HepG2 (cell line): ENCODE data around the gene TTC22. TPM values are rescaled to one million over a fixed set of nuclear protein-coding genes. Genes with fewer than 3 reads are reported as not detected.
A peak's percentile ranks its signal among the peaks of the same experiment; 100 is the strongest.

Experiments used
- ATF1 ChIP-seq: IDR thresholded peaks from 2 replicates; pipeline ENCODE4 v1.6.1; 2016; ENCODE audit warnings: mild to moderate bottlenecking, control low read depth
- E2F1 ChIP-seq: sonication (generic); formaldehyde crosslinking; IDR thresholded peaks from 2 replicates; pipeline ENCODE4 v1.5.0; 2020; ENCODE audit warnings: missing genetic modification reagents
- HIC2 ChIP-seq: sonication (generic); formaldehyde crosslinking; IDR thresholded peaks from 2 replicates; pipeline ENCODE4 v1.9.0; 2022; ENCODE audit warnings: low read depth, missing genetic modification reagents
- HMGXB4 ChIP-seq, 2 experiments: sonication (generic) in 1 of 2; formaldehyde crosslinking in 1 of 2; IDR thresholded peaks; 2 replicates each; pipeline versions ENCODE4 v1.4.0 to v1.6.1; 2018 to 2020; ENCODE audit warnings: missing genetic modification reagents in 2 of 2, borderline replicate concordance in 1 of 2, low read depth in 1 of 2, mild to moderate bottlenecking in 1 of 2, missing biosample characterization in 1 of 2
- IRF9 ChIP-seq: sonication (generic); formaldehyde crosslinking; IDR thresholded peaks from 2 replicates; pipeline ENCODE4 v1.8.0; 2022; ENCODE audit warnings: missing genetic modification reagents, mild to moderate bottlenecking, borderline replicate concordance
- KDM2A ChIP-seq: sonication (generic); formaldehyde crosslinking; IDR thresholded peaks from 2 replicates; pipeline ENCODE4 v1.4.0; 2020; ENCODE audit warnings: low read depth, missing genetic modification reagents, borderline replicate concordance
- MIER2 ChIP-seq: IDR thresholded peaks from 2 replicates; pipeline ENCODE4 v1.6.1; 2016; ENCODE audit warnings: missing biosample characterization, missing genetic modification reagents
- NFKB2 ChIP-seq: sonication (generic); formaldehyde crosslinking; IDR thresholded peaks from 2 replicates; pipeline ENCODE4 v1.4.0; 2020; ENCODE audit warnings: missing genetic modification reagents, borderline replicate concordance
- REPIN1 ChIP-seq: sonication (generic); formaldehyde crosslinking; IDR thresholded peaks from 2 replicates; pipeline ENCODE4 v1.8.0; 2022; ENCODE audit warnings: missing genetic modification reagents, low read depth, mild to moderate bottlenecking, borderline replicate concordance
- SAP130 ChIP-seq: IDR thresholded peaks from 2 replicates; pipeline ENCODE4 v1.6.1; 2016; ENCODE audit warnings: low read depth
- SP1 ChIP-seq, 2 experiments: fragments of 450-650 bp in 1 of 2; sonication (generic) in 1 of 2; formaldehyde crosslinking in 1 of 2; IDR thresholded peaks; 2 replicates each; pipeline versions ENCODE4 v1.4.0 to v1.6.1; 2016 to 2020; ENCODE audit warnings: missing genetic modification reagents in 1 of 2
- SP2 ChIP-seq: sonication (generic); formaldehyde crosslinking; IDR thresholded peaks from 2 replicates; pipeline ENCODE4 v1.5.1; 2020; ENCODE audit warnings: mild to moderate bottlenecking, missing genetic modification reagents
- SP4 ChIP-seq: sonication (generic); formaldehyde crosslinking; IDR thresholded peaks from 2 replicates; pipeline ENCODE4 v1.8.1; 2023; ENCODE audit warnings: mild to moderate bottlenecking, missing genetic modification reagents
- STAG1 ChIP-seq: sonication (generic); formaldehyde crosslinking; IDR thresholded peaks from 2 replicates; pipeline ENCODE4 v1.4.0; 2020; ENCODE audit warnings: missing genetic modification reagents
- THAP7 ChIP-seq: sonication (generic); formaldehyde crosslinking; IDR thresholded peaks from 2 replicates; pipeline ENCODE4 v1.8.1; 2023; ENCODE audit warnings: mild to moderate bottlenecking, missing genetic modification reagents
- U2AF1 ChIP-seq: fragments of 200-400 bp; formaldehyde crosslinking; optimal IDR thresholded peaks from 2 replicates; pipeline ENCODE3; 2017; ENCODE audit warnings: mild to moderate bottlenecking, low read depth, low read length
- ZFP1 ChIP-seq: IDR thresholded peaks from 2 replicates; pipeline ENCODE4 v1.6.1; 2016
- ZFX ChIP-seq: sonication (generic); formaldehyde crosslinking; IDR thresholded peaks from 2 replicates; pipeline ENCODE4 v1.4.0; 2020; ENCODE audit warnings: mild to moderate bottlenecking, low read depth, missing genetic modification reagents, moderate library complexity
- ZMYM3 ChIP-seq: sonication (generic); formaldehyde crosslinking; IDR thresholded peaks from 2 replicates; pipeline ENCODE4 v1.5.1; 2020; ENCODE audit warnings: mild to moderate bottlenecking, missing genetic modification reagents
- ZNF256 ChIP-seq: sonication (generic); formaldehyde crosslinking; conservative IDR thresholded peaks from 2 replicates; pipeline ENCODE4 v1.4.0; 2020; ENCODE audit warnings: missing genetic modification reagents
- ZNF383 ChIP-seq: sonication (generic); formaldehyde crosslinking; IDR thresholded peaks from 2 replicates; pipeline ENCODE4 v1.4.0; 2020; ENCODE audit warnings: missing genetic modification reagents, mild to moderate bottlenecking, borderline replicate concordance
- ZZZ3 ChIP-seq: sonication (generic); formaldehyde crosslinking; IDR thresholded peaks from 2 replicates; pipeline ENCODE4 v1.4.0; 2020; ENCODE audit warnings: missing genetic modification reagents, mild to moderate bottlenecking, borderline replicate concordance
- polyA plus RNA-seq, 8 experiments: library from polyadenylated mRNA; depleted of rRNA in 3 of 8; stranded (reverse) in 7 of 8; unstranded in 1 of 8; fragments of >200 nt; fragmentation: Illumina TruSeq in 4 of 8; extraction: Trizol in 4 of 8; gene quantifications; 2 replicates each; pipeline versions ENCODE4 v1.2.1 to v1.2.3, GENCODE V29; 2011 to 2016; ENCODE audit warnings: low read depth in 4 of 8, missing spikeins in 1 of 8, mixed read lengths in 1 of 8; ENCODE audit not compliant: insufficient read depth in 1 of 8
- total RNA-seq, 5 experiments: library from RNA; depleted of rRNA; stranded (reverse); fragments of >200 nt; fragmentation: Illumina TruSeq; extraction: Trizol; gene quantifications; 2 replicates each; pipeline ENCODE4 v1.2.3, GENCODE V29; 2016; ENCODE audit warnings: low read depth in 1 of 5

Gene TTC22
- total and polyA plus RNA-seq, 2 of the 13 experiments (the other 11 are each of a cell fraction or from before 2014, with no cell fraction given): not detected

- TF ChIP-seq ZNF256 (CRISPR knock-in tag) (no peak), ATF1 (CRISPR knock-in tag) (no peak), U2AF1 (no peak), ZFX (peak; percentile 35; the same call in 1 of the 2 replicates), HIC2 (no peak), HMGXB4 (CRISPR knock-in tag; IDR thresholded peaks at IDR 0.05; ENCODE audit: borderline replicate concordance in 1 of 2, low read depth in 1 of 2) (0 out of 4 replicates have a peak, but pooled peaks of 1 of the 2 experiments have one; percentile 22), SP2 (CRISPR knock-in tag) (no peak), NFKB2 (no peak), ZMYM3 (peak; percentile 63), SP4 (peak; percentile 57), SAP130 (CRISPR knock-in tag) (peak; percentile 63), MIER2 (CRISPR knock-in tag) (0 out of 2 replicates have a peak, but pooled peaks have one; percentile 25), REPIN1 (CRISPR knock-in tag) (no peak), ZZZ3 (CRISPR knock-in tag) (no peak), ZNF383 (CRISPR knock-in tag) (no peak), IRF9 (CRISPR knock-in tag) (no peak), E2F1 (CRISPR knock-in tag) (no peak), SP1 (IDR thresholded peaks at IDR 0.05) (no peak), SP1 (CRISPR knock-in tag; IDR thresholded peaks at IDR 0.05) (peak; percentile 59; the same call in 1 of the 2 replicates), KDM2A (CRISPR knock-in tag) (0 out of 2 replicates have a peak, but pooled peaks have one; percentile 42), STAG1 (peak; percentile 24; the same call in 1 of the 2 replicates), ZFP1 (no peak), THAP7 (CRISPR knock-in tag) (no peak)
Measured at GRCh38 chr1:54794451-54795355, 6.4 kb downstream of the TTC22 start (continued).
